Measurements from ENCODE around the gene FBXO44.
"Not testable (repeated sequence)": the region's sequence is repeated elsewhere in the genome, so short reads cannot be mapped to it uniquely, and the experiment has no call there.

The FBXO44 gene

GRCh38 chr1:11654137-11654938 is at the start of gene FBXO44, which contains the start of gene FBXO2:
TSS of gene FBXO44 (plus strand) at chr1:11654877. CDS start at chr1:11655836, 959 bp downstream.
TSS of gene FBXO2 (minus strand) at chr1:11654429. CDS start at chr1:11654340, 89 bp downstream.
- DNase-seq, result peak; percentile 7

GRCh38 chr1:11606775-11607174 is 47.9 kb upstream of the FBXO44 start:
- DNase-seq, result no peak

- DNase-seq, result not testable (repeated sequence)
These were observed 46.0 kb upstream of the FBXO44 start for GRCh38 chr1:11608596-11609130.

DNA sequence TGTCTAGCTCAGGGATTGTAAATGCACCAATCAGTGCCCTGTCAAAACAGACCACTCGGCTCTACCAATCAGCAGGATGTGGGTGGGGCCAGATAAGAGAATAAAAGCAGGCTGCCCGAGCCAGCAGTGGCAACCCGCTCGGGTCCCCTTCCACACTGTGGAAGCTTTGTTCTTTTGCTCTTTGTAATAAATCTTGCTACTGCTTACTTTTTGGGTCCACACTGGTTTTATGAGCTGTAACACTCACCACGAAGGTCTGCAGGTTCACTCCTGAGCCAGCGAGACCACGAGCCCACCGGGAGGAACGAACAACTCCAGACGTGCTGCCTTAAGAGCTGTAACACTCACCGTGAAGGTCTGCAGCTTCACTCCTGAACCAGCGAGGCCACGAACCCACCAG is 45.3 kb upstream of the FBXO44 start:
- not testable (repeated sequence) for DNase-seq

DNA sequence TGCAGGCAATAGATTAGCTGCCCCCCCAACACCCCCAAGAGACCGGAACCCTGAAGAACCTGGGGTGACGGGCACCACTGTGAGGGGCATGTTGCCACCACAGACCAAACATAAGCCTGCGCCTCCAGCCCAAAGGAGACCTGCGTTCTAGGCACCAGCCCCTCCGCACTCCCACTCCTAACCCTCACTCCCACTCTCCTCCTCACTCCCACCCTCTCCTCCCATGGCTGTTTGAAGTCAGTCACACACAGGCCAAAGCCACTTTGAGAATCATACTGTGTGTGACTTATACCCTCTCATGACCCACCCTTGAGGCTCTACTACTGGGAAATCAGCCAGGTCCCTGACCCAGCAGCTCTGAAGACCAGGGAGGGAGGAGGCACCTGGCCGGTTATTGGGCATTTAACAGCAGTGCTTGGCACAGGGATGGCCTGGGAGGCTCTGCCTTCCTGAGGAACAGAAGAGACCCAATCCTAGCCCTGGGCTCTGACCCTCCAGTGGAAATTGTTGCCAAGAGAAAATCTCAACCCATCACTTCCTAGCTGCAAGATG is 44.0 kb upstream of the FBXO44 start:
- no peak for DNase-seq

DNA sequence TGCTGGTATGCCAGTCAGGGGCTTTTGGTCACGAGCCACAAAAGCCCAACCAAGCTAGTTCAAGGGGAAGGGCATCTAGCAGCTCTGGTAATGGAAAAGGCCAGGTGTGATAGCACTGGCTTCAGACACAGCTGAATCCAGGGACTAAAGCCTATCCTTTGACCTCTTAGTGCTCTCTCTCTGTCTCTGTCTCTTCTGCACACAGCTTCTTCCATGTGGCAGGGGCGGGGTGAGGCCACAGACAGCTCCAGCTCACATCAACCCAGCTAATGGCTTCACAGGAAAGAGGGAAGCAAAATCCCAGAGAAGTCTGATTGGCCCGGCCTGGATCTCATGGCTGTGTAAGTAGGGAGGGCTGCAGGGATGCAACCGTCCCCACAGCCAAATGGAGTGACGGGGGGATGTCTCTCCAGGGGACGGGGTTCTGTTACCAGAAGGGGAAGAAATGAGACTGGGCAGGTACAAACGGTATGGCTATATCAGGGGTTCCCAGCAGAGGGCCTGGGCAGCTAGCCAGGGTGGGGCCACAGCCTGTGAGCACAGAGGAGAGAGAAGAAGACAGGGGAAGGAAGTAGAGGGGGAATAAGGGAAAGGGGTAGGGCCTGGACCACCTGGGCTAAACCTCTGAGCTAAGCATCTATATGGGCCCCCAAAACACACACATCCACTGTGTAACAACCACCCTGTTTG is 42.9 kb upstream of the FBXO44 start:
- no peak for DNase-seq

DNA sequence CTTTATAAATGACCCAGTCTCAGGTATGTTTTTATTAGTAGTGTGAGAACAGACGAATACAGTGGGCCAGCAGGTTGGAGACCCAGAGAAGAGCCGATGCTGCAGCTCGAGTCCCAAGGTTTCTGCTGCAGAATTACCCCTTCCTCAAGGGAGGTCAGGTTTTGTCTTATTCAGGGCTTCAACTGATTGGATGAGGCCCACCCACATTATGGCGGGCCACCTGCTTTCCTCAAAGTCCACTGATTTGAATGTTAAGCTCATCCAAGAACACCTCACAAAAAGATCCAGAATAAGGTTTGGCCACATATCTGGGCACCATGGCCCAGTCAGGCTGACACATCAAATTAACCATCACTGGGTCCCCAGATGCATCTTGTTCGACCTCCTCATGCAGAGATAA is 41.3 kb upstream of the FBXO44 start:
- no peak for DNase-seq

DNA sequence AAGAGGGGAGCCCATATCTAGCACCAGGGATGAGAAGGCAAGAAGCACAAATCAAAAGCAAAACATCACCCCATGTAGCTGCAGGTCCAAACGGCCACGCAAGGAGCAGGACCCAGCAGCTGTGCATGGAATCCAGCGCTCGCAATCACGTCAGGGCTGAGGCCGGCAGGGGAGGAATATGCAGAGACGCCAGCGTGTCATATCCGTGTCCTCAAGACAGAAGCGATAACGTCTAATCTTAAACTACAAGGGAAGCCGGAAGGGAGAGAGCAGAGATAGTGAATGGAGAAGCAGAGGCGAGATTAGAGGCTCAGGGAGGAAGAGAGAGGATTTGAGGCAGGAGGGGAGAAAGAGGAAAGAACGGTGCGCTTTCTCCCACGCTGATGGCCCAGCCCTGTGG is 39.6 kb upstream of the FBXO44 start:
- no peak for DNase-seq

DNA sequence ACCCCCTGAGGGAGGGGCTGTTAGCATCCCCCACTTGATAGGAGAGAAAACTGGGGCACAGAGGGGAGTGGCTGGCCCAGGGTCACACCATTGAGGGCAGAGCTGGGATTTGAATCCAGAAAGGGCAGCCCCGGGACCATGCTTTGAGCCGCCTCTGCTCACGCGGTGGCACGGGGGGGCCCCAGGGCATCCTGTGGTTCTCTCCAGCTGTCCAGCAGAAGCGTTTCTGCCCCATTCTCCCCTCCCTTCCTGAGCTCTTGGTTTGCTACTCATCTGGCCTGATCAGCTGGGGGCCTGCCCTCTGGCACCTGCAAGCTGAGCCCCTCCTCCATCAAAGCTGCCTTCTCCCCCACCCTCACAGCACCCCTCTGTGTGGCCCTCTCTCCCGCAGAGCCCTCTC is 37.9 kb upstream of the FBXO44 start:
- no peak for DNase-seq

GRCh38 chr1:11617314-11617713 is 37.4 kb upstream of the FBXO44 start:
- no peak for DNase-seq

DNA sequence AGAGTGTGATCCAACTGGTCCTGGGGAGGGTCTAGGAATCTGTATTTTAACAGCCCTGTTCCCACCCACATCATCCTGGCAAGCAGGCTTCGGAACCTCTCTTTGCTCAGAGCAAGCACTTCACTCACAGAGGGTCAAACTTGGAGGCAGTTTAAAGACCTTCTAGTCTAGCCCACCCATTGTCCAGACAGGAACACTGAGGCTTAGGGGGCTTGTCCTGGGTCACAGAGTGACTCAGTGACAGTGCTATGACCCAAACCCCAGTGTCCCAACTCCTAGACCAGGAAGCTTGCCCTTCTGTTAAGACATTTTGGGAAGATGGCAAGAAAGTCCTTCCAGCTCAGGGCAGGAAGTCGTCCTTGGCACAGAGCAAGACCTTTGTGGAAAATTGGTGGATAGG is 36.9 kb upstream of the FBXO44 start:
- DNase-seq, result no peak

DNA sequence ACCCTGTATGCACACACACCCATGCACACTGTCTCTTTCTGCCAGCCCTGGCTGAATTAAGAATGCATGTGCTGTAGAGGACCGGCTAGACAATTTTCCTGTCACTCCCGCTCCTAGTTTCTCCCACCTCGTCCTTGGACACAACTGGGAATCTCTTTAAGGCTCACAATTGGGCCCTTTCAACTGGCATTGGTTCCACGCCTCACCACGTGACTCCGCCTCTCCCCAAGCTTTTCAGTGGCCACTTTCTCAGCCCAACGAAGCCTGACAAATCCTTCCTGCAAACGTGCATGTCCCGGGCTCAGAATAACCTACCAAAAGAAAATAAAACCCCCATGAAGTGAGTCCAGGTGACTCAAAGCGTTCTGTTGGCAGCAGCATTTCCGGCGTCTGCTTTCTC is 34.3 kb upstream of the FBXO44 start:
- no peak for DNase-seq

- no peak for DNase-seq
These were observed 33.8 kb upstream of the FBXO44 start for GRCh38 chr1:11620924-11621323.

DNA sequence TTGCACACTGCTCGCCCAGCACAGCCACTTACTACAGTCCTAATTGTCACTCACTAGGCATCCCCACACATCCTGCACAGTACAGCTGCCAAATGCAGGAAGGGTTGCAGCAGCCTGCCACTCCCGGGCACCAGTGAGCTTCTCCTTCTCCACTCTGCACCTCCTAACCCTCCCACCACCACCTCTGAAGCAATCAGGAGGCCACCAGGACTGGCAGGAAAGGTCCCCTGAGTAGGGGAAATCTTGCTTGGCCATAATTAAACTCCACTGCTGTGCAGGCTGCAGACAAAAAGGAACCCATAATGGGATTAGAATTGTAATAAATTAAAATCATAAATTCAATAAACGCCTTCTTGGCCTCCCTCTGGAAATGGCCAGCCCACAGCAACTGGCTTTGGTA is 32.3 kb upstream of the FBXO44 start:
- no peak for DNase-seq

- DNase-seq, result no peak
These were observed 31.0 kb upstream of the FBXO44 start for GRCh38 chr1:11623702-11624101.

- no peak for DNase-seq
These were observed 28.1 kb upstream of the FBXO44 start for GRCh38 chr1:11626551-11626950.

GRCh38 chr1:11628767-11629166 is 25.9 kb upstream of the FBXO44 start:
- DNase-seq, result no peak

DNA sequence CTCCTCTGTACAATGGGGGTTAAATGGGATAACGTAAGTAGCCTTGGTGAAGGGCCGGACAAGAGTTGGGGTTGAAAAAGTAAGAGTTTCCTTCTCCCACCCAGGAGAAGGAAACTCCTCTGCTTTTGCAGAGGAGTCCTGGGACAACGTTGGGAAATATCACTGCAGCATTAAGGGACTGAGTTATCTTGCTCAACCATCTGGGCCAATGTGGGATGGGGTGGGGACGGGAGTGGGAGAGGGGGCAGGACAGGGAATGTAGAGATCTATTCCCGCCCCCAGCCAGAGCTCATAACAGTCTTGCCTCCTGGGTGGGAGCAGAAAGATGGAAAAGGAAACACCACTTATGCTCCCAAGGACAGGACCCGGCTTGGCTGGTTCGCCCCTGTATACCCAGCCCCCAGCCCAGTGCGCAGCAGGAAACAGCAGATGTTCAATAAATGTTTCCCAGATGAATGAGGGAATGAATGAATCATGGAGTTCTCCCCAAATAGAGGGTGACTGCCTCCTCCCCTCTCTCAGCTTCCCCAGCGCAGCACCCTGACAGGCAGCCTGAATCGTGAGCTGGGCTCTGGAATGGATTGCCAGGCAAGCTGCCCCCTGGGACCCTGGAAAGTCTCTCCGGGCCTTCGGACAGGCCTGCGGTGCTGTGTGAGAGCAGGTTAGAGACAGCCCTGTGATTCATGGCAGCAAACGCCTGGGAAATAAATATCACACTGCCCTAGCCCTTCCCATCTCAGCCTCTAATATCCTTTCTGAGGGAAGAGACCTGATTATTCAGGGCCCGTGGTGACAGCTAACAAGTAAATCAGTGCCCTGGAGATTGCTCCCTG is 25.3 kb upstream of the FBXO44 start:
- DNase-seq, result no peak

DNA sequence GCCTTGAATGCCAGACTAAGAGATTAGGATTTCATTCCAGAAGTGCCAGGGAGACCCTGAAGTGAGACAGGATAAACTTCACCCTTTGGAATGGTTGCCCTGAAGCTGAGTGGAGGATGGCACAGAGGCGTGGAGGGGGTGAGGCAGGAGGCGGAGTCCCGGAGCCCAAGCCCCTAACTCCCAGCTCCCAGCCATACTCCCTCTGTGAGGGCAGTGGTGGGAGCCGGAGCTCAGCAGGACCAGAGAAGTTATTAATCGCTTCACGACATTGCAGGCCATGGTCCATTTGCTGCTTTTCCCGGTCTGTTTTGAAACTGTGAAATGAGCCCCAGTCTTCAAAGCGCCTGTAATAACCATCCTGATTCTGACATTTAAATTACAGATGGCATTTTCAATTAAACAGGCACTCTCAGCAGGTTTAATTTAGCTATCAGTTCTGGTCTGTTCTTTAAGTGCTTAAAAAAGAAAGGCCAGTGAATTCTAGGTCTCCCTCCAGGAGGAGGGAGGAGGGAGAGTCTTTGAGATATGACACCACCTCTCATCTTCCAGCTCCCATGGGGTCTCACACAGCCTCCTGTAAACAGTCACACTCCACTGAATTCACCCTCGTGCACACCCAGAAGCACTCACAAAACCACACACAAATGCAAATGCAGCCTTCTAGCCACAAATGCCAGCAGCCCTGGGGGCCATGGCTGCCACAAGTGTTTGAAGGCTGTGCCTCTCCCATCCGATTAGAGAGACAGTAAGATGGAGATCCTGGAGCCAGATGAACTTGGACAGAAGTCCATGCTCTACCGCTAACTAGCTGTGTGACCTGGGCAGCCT is 20.1 kb upstream of the FBXO44 start:
- no peak for DNase-seq

DNA sequence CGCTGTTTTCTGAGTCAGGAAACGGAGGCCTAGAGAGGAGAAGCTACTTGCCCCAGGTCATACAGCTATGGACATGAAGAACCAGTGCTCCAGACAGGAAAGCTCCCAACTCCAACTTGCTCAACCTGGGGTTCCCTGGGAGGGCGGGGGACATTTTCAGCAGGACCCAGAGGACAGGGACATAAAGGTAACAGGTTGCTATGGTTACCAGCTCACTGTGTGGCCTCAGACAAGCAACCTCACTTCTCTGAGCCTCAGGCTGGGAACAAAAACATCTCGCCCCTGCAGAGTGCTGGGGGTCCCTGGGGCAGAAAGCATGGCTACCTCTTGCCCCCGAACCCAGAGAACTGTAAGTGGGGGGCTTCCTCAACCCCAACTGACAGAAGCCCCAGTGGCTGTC is 16.6 kb upstream of the FBXO44 start:
- no peak for DNase-seq

DNA sequence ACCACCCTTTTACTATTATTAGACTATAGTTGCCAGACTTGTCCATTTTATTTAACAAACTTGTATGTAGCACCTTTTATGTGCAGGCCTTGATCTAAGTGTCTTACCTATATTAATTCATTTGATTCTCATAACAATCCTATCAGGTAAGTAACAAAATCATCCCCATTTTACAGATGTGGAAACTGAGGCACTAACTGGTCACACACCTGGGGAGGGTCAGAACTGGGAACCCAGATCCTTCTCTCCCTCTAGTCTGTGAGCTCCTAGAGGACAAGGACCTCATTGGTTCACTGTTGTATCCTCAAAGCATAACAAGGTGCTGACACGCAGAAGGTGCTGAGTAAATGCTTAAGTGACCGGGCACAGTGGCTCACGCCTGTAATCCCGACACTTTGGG is 15.3 kb upstream of the FBXO44 start:
- no peak for DNase-seq

DNA sequence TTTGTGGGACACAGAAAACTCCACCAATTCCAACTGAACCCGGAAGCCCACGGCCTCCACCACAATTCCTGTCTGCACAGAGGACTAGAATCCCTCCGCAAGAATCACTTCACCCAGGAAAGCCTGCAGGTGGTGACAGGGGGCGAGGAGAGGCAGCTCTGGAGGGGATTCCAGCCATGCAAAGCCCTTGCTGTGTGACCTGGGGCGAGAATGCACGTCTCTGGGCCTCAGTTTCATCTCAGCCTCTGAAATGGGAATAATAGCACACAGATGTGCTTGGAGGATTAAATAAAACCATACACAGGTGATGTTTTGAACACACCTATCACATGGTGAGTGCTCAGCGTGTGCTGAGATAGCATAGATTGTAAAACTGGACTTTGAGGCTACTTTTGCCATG is 14.6 kb upstream of the FBXO44 start:
- no peak for DNase-seq

Measured in HCEC 1CT (cell line).